Testis (tissue), 2 donors: ENCODE results near the gene KMT5C.

Source experiments
- CTCF ChIP-seq, 3 experiments: fragments of 450-650 bp in 2 of 3; fragments of 200-600 bp in 1 of 3; sonication (generic) in 1 of 3; IDR thresholded peaks; one replicate each; pipeline ENCODE4 v1.5.1; 2016 to 2019; ENCODE audit warnings: antibody characterized with exemption in 3 of 3, mild to moderate bottlenecking in 2 of 3, moderate library complexity in 1 of 3
- POLR2A ChIP-seq: fragments of 450-650 bp; IDR thresholded peaks from one replicate; pipeline ENCODE4 v1.6.1; 2017; ENCODE audit warnings: antibody characterized with exemption, mild to moderate bottlenecking, moderate library complexity

GRCh38 chr19:55311797-55312196, 27.9 kb upstream of the KMT5C start:
- no peak for TF ChIP-seq POLR2A
- no peak for TF ChIP-seq CTCF (IDR thresholded peaks at IDR 0.05)
